ENCODE measurements around the gene EVI2B. TPM values are rescaled to one million over a fixed set of nuclear protein-coding genes. Genes with fewer than 3 reads are reported as not detected.
"Not testable (repeated sequence)": the region's sequence is repeated elsewhere in the genome, so short reads cannot be mapped to it uniquely, and the experiment has no call there.

The EVI2B gene, protein sequence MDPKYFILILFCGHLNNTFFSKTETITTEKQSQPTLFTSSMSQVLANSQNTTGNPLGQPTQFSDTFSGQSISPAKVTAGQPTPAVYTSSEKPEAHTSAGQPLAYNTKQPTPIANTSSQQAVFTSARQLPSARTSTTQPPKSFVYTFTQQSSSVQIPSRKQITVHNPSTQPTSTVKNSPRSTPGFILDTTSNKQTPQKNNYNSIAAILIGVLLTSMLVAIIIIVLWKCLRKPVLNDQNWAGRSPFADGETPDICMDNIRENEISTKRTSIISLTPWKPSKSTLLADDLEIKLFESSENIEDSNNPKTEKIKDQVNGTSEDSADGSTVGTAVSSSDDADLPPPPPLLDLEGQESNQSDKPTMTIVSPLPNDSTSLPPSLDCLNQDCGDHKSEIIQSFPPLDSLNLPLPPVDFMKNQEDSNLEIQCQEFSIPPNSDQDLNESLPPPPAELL
- 19.5 TPM for total RNA-seq
- long read RNA-seq, transcript EVI2B-201 (2 exons, 1,999 nt) = major isoform, 8 of 11 reads
- long read RNA-seq, partial matches to known transcripts = 0 of 11 reads
- long read RNA-seq, other reads (novel, unspliced or antisense) = 3 of 11 reads

DNA sequence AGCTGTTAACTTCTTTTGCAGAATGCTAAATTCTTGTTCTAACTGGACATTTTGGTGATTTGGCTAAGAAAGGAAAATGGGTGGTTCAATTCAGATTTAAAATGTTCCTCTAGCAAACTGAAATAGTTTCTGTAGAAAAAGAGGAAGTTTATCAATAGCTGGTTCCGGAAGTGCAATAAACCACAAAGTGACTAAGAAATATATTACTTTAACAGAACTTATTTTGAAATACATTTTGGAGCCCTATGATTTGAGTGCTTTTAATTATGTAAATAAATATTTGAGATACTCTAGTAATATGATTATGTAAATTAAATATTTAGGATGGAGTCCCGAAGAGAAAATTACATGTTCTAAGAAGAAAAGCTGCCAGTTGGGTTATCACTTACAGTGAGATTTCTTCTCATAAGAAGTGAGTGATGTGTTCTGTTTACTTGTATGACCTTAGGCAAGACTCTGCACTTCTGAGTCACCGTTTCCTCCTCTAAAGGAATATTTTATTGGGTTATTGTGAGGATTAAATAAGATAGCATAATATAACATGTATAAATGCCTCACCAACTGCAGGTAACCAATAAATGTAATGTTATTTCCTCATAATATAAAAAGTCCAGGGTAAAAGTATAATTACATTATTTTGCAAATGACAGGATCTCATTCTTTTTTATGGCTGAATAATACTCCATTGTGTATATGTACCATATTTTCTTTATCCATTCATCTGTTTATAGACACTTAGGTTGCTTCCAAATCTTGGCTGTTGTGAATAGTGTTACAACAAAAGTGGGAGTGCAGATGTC lies at the start of gene EVI2B:
Gene EVI2B, minus strand, starts transcription at position 73 of the 800 bp plus-strand sequence. CDS start 8,445 bp downstream, outside the sequence.
- no peak for DNase-seq (ENCODE audit: low spot score)

DNA sequence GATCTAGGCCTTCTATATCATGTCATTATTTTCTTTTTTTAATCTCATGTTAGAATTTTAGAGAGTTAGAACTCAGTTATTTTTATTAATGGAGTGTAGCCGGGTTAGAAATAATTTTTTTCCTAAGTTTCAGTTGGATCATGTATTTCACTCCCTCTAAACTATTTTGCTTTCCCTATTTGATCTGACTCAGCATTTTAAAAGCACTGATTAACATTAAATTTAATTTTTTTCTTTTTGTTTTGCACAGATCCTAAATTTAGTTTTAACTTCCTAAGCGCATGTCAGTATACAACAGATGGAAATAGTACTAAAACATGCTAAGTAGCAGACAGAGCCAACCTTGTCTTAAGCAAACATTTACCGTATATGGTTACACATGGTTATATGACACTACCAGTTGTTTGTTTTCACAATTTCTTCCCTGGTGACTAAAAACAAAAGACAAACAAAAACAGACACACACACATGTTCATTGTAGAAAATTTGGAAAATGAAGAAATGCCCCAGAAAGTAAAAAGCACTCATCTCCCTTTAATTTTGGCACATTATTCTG lies 44.1 kb upstream of the EVI2B start:
- DNase-seq (ENCODE audit: low spot score) = no peak

DNA sequence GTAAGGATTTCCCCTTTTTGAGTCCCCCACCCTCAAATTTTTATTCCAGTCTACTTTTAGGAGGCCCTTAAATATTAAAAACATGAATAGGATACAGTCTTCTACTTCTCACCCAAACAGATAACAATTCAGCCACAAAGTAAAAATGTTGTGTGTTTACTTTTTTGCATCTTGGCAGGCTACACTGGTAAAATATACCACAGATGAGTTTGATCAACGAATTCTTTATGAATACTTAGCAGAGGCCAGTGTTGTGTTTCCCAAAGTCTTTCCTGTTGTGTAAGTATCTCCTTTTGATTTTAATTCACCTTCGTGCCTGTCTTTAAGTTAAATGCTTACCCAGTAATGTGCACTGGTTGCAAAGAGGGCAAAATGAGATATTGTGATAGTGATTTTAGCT lies 43.2 kb upstream of the EVI2B start:
- no peak for DNase-seq (ENCODE audit: low spot score)

DNA sequence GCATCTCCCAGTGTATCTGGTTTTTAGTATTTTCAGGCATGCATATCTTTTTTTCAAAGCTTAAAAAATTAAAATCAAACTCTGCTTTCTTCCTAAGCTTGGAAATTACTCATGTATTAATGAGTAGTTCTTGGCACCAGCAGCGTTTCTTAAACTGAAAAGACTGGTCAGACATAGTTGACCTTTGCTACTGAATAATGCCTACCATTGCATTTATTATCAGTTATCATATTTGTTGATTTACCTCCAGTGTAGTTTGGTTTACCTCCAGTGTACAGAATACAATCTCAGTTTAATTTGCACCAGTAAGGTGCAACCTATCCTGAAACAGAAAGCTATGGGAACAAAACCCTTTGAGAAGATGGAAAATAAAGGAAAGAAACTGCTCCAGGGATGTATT lies 42.1 kb upstream of the EVI2B start:
- no peak for DNase-seq (ENCODE audit: low spot score)

DNA sequence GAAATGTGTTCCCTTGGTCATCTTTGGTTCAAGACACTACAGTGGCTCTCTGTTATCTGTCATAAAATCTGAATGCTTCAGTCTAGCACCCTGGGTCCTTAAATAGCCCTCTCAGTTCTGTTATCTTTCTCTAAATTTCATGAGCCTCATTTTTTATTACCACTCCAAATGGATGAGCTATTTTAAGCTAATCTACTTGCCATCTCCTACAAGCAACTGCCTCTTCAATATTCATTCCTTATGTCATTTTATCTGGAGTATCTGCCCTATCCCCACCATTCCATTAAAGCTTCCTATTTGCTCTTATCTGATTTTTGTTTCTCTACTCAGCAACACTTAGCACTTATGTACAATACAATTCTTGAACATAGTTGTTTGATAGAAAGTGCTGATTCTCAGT lies 35.6 kb upstream of the EVI2B start:
- no peak for DNase-seq (ENCODE audit: low spot score)

DNA sequence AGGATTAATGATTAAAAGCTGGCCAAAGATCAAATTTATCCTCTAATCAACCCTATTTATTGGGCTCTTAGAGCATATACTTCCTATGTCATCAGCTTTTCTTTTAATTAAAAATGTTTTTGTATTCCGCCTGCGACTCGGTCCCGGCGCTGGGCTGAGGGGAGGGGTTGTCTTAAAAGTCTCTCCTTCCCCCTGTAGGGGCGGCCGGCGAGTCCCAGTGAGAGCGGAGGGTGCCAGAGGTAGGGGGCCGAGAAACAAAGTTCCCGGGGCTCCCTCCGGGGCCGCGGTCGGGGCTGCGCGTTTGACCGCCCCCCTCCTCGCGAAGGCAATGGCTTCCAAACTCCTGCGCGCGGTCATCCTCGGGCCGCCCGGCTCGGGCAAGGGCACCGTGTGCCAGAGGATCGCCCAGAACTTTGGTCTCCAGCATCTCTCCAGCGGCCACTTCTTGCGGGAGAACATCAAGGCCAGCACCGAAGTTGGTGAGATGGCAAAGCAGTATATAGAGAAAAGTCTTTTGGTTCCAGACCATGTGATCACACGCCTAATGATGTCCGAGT lies 31.4 kb upstream of the EVI2B start:
- not testable (repeated sequence) for DNase-seq (ENCODE audit: low spot score)

DNA sequence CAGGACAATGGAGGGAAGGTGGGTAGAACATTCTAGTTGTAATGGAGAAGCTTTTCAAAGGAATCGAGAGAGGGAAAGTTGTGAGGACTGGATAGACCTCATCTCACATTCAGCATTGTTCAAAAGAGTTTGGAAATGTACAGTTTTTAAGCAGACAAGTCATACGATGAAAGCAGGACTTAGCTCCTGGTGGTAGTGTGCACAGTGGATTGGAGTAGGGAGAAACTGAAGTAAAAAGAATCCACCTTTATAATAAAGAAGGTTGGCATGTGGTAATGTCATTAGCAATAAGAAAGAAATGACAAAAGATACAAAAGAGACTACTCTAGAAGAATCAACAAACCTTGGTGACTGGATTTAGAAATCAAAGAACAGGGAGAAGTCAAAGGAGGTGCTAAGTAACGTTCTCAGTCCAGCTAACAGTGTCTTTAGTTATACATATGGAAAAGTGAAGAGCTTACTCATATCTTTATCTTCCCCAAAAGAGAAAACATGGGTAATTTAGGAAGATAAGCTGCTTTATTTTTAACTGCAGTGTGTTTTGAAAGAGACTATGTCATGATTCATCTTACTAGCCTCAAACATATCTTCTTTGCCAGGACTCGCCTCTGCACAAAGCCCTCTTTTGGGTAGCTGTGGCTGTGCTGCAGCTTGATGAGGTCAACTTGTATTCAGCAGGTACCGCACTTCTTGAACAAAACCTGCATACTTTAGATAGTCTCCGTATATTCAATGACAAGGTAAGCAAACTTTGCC lies 26.2 kb upstream of the EVI2B start:
- DNase-seq (ENCODE audit: low spot score) = no peak

DNA sequence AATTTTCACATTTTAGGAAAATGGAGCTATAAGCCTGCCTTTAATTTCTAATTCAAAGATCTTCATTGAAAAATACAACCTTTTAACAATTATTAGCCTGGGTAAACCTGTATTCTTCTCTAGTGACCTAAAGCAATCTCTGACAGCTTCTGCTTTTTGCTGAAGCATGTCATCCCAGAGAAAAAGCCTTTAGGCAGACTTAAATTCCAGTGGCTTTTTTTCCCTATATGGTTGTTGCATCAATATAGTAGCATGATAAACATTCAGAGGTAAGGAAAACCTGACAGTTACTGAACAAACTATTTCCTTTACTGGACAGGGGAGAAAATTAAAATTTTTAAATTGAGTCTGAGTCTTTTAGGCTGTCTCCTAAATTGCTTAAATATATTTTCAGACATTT lies 15.4 kb upstream of the EVI2B start:
- DNase-seq (ENCODE audit: low spot score) = no peak

DNA sequence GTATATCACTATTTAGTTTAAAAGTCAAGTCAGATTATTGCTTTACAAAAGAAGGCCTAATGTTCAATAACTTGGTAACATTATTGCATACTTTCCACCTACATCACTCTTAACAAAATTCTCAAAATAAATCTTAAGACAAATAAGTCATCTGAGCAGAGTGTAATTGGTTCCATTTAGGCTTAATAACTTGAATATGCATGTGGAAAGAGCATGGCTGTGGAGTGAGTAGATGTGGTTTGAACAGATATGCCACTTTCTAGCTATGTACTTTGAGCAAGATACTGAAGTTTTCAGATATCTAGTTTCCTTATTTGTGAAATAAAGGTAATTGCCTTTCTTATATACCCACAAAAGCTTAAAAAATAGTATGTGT lies 14.3 kb upstream of the EVI2B start:
- no peak for DNase-seq (ENCODE audit: low spot score)

DNA sequence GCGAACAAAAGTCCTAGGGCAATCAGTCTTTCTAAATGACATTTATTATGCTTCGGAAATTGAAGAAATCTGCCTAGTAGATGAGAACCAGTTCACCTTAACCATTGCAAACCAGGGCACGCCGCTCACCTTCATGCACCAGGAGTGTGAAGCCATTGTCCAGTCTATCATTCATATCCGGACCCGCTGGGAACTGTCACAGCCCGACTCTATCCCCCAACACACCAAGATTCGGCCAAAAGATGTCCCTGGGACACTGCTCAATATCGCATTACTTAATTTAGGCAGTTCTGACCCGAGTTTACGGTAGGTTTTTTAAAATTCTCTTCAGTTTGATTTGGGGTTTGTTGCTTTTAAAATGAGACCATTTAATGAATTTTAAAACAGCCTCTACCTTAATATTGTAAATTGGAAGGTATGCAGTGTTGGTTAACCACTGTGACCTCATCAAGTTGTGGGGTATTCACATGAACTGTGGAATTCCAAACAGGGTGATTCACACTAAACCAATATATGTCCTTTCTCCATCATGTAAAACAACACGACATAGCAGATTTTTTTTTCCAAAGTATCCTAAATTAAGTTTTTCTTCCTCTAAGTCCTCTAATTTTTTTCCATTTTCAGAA lies 13.8 kb upstream of the EVI2B start:
- DNase-seq (ENCODE audit: low spot score) = no peak

DNA sequence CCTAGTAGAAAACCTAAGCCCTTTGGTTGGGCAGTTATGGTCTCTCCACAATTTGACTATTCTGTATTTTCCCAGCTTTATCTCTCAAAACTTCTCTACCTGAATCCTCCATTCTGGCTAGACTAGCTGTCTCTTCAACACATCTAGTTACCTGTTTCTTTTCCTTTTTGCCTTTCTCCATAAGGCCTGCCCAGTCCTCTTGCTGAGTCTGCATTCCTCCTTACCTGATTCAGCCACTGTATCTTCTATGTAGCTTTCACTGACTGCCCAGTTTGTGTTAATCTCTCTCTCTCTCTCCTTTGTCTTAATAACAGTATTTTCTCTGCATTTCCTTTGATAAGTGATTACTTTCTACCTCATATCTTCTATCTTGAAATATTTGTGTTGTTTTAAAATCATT lies 9.7 kb upstream of the EVI2B start:
- no peak for DNase-seq (ENCODE audit: low spot score)

DNA sequence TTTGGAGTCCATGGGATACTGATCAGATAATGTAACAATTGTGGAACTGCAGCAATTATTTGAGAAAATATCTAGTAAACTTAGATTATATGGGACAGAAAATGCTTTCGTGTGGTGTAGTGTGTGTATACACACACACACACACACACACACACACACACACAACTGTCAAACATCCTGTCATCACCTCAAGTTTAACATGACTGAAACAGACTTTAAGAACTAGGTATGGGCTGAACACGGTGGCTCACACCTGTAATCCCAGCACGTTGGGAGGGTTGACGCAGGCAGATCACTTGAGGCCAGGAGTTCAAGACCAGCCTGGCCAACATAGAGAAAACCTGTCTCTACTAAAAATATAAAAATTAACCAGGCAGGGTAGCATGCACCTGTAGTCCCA lies 8.1 kb upstream of the EVI2B start:
- no peak for DNase-seq (ENCODE audit: low spot score)

DNA sequence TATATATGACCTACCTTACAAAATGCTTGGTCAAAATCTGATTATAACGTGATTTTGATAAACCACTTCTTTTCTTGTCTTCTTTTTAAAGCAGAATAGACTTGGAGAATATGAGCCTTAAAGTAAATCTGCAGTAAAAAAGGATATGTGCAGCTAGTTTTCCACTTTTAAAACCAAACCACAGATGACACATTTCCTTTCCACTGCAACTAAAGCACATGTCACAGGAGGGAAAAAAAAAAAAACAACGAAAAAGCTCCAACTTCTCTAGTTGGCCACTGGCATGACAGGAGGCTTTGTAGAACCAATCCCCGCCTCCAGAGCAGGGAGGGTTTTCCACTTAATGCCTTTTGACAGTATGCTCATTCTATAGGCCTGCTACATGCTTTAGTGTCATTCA lies 7.6 kb upstream of the EVI2B start, which contains the start of gene EVI2A:
Gene EVI2A, minus strand, starts transcription at position 142 of the 400 bp plus-strand sequence. CDS start 2,609 bp downstream, outside the sequence.
- DNase-seq (ENCODE audit: low spot score) = no peak

DNA sequence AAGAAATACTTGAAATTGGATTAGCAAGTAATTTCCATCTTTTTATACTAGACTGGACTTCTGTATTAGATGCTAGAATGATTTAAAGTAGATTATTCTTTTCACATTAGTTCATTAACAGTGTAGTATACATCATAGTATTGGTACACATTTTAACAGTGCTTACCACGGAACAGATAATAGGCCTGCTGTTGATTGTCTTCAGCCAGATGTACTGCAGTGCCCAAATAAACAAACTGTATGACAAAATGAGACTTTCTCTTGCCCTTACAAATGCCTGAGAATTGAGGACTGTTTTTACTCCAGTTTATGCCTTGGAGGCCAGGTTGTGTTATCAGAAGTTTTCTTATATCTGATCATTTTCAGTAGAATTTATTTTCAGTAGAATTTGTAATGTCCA lies 6.9 kb upstream of the EVI2B start:
- no peak for DNase-seq (ENCODE audit: low spot score)

DNA sequence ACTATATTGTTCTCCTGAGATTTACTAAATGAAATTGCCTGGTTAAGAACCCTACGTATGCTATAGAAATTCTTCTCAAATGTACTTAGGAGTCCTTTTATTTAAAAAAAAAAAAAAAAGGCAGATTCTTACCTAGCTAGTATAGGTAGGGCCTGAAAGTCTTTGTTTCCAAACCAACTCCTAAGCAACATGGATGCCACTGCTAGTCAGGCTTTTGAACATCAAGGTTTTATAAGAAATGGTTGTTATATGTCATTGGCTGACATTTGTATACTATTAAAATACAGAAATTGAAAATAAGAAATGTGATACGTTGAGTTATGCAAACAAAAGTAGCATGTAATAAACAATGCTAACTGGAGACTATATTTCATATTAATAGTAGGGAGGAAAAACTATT lies 6.4 kb upstream of the EVI2B start:
- no peak for DNase-seq (ENCODE audit: low spot score)

DNA sequence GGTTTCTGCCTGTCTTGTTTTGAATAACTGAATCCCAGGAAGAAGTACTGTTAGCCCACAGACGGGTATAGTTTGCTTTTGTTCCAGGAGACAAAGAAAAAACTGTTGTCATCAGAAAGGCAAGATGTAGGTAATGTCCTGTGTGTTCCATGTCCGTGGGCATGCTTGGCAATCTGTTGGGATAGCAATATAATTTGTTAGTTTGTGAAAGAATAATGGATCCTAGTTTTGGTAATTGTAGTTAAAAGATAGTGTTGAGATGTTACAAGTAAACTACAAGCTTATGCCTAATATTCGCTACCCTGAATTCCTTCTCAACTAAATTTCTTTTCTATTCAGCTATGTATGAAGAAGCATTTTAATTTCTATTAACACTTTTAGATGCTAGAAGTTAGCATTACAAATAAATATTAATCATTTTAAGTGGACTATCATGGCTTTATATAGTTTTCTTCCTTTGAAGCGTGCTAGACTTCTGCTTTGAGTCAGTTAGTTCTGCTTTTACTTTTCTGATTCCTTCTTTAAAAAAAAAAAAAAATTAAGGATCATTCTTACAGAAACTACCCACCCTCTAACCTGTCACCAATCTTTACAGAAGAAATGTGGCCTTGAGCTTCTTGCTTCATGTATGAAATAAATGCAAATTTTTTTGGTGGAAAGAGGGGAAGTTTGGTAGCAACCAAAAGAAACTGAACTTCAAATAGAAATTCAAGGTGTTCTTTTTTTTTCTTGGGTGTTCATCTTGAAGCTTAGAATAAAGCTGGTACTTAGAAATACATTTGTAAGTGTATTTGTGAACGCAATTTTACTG lies 5.2 kb upstream of the EVI2B start:
- no peak for DNase-seq (ENCODE audit: low spot score)

DNA sequence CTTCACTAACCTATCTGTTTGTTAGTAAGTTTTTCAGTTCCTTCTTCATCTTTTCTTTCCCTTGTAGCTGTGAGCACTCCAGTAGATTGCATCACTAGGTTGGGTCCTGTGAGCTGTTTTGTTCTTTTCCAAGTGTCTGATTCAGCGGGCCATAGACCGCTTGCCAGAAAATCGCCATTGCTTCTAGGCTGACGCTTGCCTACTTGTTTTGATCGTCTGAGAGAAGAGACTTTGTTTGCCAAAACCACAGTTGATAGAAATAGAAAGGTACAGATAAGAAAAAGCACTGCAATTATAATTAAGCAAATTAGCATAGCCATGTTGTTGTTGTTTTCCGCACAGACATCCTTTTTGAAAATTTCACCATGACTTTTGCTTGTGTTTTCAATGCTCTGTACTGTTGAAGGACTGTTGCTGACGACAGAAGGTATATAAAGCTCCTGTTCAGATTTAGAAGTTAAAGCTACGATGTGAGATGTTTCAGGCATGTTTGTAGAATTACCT lies 4.5 kb upstream of the EVI2B start:
- DNase-seq (ENCODE audit: low spot score) = no peak

DNA sequence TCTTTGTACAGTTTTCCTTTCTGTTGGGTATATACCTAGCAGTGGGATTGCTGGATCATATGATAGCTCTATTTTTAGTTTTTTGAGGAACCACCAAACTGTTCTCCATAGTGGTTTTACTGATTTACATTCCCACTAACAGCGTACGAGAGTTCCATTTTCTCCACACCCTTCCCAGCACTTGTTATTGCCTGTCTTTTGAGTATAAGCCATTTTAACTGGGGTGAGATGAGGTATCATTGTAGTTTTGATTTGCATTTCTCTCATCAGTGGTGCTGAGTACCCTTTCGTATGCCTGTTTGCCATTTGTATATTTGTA lies 887 bp upstream of the EVI2B start:
- no peak for DNase-seq (ENCODE audit: low spot score)

DNA sequence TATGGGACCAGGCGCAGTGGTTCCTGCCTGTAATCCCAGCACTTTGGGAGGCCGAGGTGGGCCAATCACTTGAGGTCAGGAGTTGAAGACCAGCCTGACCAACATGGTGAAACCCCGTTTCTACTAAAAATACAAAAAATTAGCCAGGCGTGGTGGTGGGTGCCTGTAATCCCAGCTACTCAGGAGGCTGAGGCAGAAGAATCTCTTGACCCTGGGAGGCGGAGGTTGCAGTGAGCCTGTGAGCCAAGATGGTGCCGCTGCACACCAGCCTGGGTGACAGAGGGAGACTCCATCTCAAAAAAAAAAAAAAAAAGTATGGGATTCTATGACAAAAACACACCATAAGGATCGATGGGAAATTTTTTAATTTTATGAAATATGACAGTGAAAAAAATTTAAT lies 1.6 kb downstream of the EVI2B start:
- DNase-seq (ENCODE audit: low spot score) = not testable (repeated sequence)
